Measurements from ENCODE around the gene DNAAF5.

DNAAF5 gene

GRCh38 chr7:726084-726853 is at the start of gene DNAAF5:
Gene DNAAF5 (plus strand): TSS chr7:726699. CDS start chr7:726721, 22 bp downstream.
- DNase-seq = peak; percentile 94

DNA sequence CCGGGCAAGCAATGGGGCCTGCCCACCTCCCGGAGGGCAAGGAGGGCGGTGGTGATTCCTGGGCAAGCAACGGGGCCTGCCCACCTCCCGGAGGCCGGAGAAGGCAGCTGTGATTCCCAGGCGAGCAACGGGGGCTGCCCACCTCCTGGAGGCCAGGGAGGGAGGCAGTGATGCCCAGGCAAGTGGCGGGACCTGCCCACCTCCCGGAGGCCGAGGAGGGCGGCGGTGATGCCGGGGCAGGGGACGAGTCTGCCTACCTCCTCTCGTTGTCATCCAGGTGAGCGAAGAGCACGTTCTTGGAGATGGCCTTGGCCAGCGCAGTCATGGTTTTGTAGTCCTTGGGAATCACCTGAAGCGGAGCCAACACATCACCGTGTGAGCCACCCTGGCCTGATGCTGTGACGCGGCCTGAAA is 49.5 kb upstream of the DNAAF5 start:
- no peak for DNase-seq

DNA sequence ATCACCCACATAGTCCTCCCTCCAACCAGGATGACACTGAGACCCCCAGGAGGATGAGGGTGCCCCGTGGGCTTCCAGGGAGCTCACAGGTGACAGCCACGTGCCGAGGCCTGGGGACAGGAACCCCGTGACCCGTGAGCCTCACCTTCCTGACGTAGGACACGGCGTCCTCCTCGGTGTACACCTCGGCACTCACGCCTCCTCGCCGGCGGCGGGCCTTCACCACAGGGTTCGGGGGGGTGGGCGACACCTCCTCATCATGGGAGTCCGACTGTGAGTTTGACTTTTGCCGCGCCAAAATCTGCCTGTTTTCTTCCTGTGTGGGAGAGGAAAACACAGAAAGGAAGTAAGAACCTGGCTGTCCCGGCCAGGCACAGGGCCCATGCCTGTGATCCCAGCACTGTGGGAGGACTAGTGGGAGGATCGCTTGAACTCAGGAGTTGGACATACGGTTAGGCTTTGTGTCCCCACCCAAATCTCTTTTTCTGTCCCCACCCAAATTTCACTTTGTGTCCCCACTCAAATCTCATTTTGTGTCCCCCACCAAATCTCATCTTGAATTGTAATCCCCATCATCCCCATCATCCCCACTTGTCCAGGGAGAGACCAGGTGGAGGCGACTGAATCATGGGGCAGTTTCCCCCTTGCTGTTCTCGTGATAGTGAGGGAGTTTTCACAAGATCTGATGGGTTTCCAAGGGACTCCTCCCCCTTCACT is 45.9 kb upstream of the DNAAF5 start:
- DNase-seq = no peak

GRCh38 chr7:681551-682307 is 44.8 kb upstream of the DNAAF5 start:
- no peak for DNase-seq

DNA sequence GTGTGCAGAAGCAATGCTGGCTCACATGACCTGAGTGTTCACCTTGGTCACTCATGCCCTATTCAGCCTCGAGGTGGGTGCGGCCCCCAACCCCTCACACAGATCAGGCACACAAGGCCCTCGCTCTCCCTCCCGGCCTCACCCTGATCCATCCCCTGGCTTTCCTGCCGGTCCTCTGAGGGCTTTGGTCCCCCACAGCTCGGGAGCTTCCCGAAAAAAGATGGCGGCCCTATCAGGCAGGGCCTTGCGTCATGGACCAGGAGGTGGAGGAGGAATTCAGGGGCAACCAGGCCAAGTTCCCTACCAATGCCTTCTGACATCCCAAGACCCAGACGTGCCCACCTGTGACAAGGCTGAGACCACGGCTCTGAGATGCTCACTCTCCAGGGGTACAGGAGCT is 43.7 kb upstream of the DNAAF5 start:
- no peak for DNase-seq

DNA sequence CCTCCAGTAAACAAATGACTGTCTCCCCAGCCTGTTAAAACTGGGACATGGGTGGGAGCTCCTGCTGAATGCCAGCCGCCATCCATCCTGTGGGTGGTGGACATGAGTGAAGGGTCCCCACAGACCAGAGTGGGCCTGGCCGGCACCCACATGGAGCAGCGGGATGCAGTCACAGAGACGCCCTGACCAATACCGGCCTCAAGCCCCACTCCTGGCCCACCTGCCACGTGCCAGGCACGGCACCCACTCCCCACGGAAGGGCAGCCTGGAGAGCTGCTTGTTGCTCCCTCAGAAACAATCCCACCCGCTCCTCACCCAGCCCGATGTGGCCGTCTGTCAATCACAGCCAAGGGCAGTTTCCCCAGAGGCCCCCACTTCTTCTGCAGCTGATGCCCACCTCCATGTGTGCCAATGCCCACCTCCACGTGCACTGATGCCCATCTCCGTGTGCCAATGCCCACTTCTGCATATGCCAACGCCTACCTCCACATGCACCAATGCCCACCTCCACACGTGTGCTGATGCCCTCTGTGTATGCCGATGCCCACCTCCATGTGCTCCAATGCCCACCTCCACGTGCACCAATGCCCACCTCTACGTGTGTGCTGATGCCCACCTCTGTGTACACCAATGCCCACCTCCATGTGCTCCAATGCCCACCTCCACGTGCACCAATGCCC is 42.8 kb upstream of the DNAAF5 start:
- DNase-seq = no peak

DNA sequence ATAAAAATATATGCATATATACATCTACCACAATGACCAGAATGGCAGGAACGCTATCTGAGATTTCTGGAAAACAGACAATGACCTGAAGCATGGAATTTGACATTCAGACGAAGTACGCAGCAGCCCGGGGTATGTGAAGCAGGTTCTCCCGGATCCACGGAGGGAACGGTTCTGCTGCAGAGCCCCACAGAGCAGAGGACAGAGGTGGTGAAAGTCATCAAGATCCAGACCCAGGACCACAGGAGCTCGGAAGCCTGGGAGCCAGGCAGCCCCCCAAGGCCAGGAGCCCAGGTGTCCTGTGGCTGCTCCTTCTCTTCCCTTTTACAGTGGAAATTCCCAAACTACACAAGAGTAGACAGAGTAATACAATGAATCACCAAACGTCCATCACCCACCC is 42.1 kb upstream of the DNAAF5 start:
- DNase-seq = no peak

- DNase-seq = no peak
Observed at GRCh38 chr7:685540-685939, 41.0 kb upstream of the DNAAF5 start.

DNA sequence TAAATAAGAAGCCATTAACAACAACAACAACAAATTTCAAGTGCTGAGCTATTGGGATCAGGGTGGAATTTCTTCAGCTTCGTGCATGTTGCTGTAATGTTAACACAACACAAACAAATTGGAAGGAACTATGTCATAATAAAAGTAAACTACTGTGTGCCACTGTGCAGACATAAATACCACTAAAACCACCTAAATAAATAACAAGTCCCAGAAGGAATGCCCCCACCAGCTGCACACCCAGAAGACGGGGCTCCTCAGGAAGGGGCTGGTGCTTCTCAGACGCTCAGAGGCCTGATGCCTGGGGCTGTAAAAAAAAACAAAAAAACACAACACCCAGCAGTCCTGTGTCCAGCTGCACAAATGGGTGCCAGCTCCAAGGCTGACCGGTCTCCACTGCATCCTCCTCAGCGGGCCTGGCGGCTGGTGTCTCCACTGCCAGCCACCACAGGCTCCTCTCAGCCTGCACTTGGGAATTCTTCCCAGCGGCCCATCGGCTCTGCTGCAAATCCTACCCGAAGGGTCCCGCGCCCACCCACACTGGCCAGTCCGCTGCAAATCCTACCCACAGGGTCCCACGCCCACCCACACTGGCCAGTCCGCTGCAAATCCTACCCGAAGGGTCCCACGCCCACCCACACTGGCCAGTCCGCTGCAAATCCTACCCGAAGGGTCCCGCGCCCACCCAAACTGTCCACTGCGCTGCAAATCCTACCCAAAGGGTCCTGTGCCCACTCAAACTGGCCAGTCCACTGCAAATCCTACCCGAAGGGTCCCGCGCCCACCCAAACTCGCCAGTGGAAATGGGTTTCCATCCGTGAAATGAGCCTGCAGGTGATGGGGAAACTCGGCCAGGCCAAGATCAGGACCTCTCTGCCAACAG is 35.8 kb upstream of the DNAAF5 start:
- no peak for DNase-seq

- DNase-seq = no peak
Observed at GRCh38 chr7:691361-692045, 35.0 kb upstream of the DNAAF5 start.

DNA sequence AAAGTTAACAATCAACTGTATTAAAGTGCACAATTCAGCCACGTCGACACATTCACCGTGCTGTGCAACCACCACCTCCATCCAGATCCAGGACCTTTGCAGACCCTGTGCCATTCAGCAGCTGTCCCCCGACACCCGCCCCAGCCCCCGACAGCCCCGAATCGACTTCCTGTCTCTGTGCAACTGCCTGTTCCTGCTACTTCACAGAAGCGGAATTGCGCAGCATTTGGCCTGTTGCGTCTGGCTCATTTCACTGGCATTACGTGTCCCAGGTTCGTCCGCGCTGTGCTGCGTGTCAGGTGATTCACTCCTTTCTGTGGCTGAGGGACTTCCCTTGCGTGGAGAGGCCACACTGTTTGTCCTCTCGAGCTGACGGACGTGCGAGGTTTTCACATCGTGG is 33.2 kb upstream of the DNAAF5 start:
- no peak for DNase-seq

GRCh38 chr7:696426-696811 is 30.1 kb upstream of the DNAAF5 start:
- no peak for DNase-seq

DNA sequence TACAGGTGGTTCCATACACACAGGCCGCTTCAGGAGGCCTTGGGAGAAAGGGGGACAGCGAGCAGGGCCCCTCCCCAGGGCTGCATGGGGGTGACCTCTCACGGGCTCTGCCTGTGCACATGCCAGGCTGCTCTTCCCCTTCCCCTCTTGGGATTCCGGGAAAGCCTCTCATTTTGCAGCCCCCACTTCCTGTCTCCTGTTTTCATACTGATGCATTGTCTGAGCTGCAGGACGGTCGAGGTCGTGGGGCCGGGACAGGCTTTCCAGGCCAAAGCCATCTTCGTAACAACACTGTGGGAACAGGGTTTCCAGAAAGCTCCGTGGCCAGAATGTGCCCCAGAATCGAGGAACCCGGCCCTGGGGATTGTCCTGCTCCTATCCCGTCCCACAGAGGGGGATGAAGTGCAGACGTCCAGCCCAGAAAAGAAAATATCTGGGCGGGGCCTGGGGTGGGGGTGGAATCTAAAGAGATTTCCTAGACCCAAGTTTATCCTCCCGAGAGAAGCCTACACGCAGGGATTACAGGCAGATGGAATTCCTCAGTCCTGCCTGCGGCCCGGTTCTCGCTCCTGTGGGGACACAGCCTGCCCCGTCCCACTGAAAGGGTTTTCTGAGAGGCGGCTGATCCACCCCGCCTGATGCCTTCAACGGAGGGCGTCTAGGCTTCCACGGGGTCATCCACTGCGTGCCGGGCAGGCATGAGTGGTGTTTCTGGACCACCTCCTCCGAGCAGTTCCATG is 29.5 kb upstream of the DNAAF5 start:
- DNase-seq = no peak

- DNase-seq = no peak
Observed at GRCh38 chr7:698515-699475, 27.7 kb upstream of the DNAAF5 start.

DNA sequence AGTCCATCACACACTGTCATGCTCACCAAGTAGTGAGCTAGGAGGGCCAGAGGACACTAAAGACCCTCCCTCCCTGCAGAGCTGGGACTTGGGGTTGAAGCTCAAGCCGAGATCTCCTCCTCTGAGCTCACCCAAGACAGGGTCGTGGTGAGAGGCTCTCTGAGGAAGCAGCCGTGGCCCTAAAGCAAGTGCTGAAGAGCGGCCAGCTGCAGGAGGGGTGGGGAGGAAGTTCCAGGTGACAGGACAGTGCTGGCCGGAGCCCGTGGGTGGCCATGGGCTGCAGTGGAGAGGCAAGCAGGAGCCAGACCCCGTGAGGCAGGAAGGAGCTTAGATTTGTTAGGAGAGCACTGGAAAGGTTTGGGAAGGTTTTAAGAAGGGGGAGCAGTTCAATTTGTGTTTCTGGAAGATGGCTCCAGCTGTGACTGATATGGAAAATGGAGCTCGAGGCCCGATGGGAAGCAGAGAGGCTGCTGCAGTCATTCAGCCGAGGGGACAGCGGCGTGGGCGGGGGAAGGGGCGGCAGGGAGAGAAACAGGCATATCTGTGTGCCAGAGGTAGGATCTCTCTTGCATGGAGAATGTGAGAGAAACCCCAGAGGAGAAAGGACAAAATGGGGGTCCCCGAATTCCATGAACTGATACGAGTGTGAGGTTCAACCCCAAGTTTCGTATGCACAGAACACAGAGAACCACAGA is 26.9 kb upstream of the DNAAF5 start:
- DNase-seq = no peak

DNA sequence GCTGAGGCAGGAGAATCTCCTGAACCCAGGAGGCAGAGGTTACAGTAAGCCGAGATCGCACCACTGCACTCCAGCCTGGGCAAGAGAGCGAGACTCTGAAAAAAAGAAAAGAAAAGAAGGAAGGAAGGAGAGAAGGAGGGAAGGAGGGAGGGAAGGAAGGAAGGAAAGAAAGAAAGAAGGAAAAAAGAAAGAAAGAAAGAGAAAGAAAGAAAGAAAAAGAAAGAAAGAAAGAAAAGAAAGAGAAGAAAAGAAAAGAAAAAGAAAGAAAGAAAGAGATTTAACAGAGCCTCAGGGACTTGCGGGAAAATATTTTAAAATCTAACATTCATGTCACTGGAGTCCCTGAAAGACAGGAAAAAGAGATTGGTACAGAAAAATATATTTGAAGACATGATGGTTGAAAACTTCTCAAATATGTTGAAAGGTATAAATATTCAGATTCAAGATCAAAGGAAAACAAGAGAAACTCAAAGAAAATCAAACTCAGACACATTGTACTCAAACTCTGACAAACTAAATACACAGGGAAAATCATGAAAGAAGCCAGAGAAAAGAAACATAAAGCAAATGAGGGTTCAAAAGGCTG is 25.3 kb upstream of the DNAAF5 start:
- DNase-seq = no peak

- no peak for DNase-seq
Observed at GRCh38 chr7:703049-703448, 23.4 kb upstream of the DNAAF5 start.

GRCh38 chr7:706721-707120 is 19.8 kb upstream of the DNAAF5 start:
- no peak for DNase-seq

All from retina (tissue), 1 donor.